C4-2B (cell line): ENCODE measurements around the gene ANKRD27.
A peak's percentile ranks its signal among the peaks of the same experiment; 100 is the strongest.

Experiments
- H3K27ac ChIP-seq: fragments of 450-650 bp; 2 replicates; pipeline ENCODE4 v1.5.1; 2017
- ZFX ChIP-seq: fragments of 450-650 bp; IDR thresholded peaks from 2 replicates; pipeline ENCODE4 v1.6.1; 2017
- TF ChIP-seq, protein P1 (sequence below): fragments of 450-650 bp; conservative IDR thresholded peaks from 2 replicates; pipeline ENCODE4 v1.5.1; 2017; ENCODE audit warnings: mild to moderate bottlenecking

Gene ANKRD27

DNA sequence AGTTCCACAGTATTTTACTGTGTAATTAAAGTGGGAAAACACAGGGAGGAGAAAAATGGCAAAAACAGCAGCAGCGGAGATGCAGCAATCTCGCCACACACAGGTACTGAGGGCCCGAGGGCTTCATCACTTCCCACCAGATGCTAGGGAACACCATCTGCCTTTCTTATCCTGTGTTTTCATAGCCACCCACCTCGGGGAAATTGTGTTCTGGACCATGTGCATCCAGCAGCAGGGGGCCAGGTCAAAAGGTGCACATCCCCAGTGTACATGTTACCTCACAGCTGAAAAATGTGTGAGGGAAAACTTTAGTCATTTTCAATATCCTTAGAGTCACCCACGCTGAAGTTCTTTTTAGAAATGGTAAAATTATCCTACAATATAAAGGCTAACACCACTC, 63.8 kb downstream of the ANKRD27 start:
- no peak overlapping the region for H3K27ac ChIP-seq
- TF ChIP-seq, protein P1, sequence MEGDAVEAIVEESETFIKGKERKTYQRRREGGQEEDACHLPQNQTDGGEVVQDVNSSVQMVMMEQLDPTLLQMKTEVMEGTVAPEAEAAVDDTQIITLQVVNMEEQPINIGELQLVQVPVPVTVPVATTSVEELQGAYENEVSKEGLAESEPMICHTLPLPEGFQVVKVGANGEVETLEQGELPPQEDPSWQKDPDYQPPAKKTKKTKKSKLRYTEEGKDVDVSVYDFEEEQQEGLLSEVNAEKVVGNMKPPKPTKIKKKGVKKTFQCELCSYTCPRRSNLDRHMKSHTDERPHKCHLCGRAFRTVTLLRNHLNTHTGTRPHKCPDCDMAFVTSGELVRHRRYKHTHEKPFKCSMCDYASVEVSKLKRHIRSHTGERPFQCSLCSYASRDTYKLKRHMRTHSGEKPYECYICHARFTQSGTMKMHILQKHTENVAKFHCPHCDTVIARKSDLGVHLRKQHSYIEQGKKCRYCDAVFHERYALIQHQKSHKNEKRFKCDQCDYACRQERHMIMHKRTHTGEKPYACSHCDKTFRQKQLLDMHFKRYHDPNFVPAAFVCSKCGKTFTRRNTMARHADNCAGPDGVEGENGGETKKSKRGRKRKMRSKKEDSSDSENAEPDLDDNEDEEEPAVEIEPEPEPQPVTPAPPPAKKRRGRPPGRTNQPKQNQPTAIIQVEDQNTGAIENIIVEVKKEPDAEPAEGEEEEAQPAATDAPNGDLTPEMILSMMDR, result no peak
- TF ChIP-seq ZFX, result no peak

DNA sequence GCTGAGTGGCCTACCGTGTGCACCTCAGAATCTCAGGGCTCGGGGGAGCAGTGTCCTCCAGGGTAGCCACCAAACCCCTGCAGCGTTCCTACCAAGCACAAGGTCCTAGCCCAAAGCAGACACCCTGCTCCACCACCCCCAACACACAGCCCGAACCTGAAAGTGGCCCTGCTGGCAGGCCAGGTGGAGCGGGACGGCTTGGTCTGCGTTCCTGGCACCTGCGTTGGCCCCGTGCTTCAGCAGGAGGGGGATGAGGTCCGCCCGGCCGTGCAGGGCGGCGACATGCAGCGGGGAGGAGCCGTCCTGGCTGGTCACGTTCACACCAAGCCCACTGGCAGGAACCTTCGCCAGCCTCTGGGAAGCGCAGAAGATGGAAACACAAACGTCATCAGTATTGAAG, 67.5 kb downstream of the ANKRD27 start:
- no peak for TF ChIP-seq ZFX
- TF ChIP-seq, protein P1, result no peak

DNA sequence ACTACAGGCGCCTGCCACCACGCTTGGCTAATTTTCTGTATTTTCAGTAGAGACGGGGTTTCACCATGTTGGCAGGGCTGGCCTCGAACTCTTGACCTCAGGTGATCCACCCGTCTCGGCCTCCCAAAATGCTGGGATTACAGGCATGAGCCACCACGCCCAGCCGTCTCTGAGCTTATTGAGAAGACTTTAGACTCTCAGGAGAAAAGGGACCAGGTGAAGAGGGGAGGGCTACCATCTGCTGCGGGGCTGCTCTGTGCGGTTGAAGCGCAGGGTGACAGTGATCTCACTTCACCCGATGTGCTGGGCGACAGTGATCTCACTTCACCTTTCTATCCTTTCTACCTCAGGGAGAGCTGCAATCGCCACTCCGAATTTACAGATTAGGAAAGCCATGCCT, 68.7 kb downstream of the ANKRD27 start:
- H3K27ac ChIP-seq, result no peak overlapping the region
- TF ChIP-seq ZFX, result no peak
- TF ChIP-seq, protein P1, result no peak

More for the DNA sequence above, 67.5 kb downstream of the ANKRD27 start:
- H3K27ac ChIP-seq, result no peak overlapping the region

DNA sequence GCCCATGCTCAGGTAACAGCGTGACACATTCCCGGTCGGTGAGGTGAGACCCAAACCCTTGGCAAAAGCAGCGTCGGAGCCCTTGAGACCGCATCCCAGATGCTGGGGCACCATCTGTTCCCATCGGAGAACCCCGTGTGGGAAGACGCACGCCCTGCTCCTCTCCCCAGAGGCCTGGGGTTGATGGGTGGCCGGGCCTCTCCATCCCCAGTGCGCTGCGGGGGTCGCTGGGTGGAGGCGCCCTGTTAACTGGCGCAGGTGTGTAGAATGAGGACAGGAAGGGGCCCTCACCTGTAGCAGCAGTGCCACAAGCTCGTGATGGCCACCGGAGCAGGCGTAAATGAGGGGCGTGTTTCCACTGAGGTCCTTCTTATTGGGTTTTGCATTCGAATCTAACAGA, 69.4 kb downstream of the ANKRD27 start:
- no peak overlapping the region for H3K27ac ChIP-seq

DNA sequence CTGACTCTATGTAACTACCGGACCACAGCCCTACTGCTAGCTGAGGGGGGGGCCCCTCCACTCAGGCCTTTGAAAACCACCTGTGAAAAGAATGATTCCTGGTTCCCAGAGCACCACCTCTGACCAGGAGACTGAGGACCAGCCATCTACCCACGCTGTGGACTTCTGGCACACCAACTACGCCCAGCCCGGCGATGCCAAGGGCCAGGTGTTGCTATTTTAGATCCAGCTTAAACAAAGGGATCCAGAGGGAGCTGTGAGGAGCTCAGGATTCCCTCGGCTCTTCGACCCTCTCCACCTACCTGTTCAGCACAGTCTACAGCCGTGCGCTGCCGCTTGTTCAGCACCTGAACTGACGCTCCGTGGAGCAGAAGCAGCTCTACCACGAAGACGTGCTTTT, 71.0 kb downstream of the ANKRD27 start:
- no peak overlapping the region for H3K27ac ChIP-seq

More for the DNA sequence above, 69.4 kb downstream of the ANKRD27 start:
- TF ChIP-seq ZFX, result no peak
- TF ChIP-seq, protein P1, result no peak

DNA sequence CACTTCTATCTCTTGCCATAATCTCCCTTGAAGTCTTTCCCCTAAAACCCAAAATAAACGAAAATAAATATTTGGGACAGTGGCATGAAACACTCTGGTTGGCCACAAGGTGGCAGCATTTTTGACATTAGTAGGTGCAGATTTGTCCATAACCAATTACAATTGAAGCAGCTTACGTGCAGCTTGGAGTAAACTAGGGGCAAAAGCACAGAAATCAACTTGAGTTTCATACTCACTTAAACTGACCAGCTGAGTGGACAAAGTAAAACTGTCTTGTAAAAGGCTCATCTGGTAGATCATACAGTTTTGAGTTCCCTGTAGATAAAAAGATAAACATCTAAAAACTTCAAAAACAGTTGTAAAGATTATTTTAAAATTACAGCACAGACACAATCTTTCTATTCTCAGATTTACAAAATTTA, 75.2 kb downstream of the ANKRD27 start:
- no peak overlapping the region for H3K27ac ChIP-seq
- no peak for TF ChIP-seq ZFX
- TF ChIP-seq, protein P1, result peak; percentile 92

More for the DNA sequence above, 71.0 kb downstream of the ANKRD27 start:
- TF ChIP-seq, protein P1, result no peak
- no peak for TF ChIP-seq ZFX

DNA sequence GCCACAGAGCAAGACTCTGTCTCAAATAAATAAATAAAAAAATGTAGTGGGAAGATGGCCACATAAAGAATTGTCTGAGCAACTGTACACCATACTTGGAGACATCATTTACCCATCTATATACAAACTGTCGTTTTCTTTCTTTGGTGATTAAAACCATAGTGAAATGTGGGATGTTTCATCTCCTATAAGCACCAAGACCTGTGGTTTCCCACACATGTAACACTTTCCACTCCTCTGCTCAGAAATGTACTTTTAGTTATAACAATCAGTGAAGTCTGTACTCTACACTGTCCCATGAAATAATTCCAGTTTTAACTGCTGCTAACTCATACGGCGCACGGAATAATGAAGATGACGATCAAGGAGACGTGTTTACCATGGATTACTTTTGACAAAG, 75.7 kb downstream of the ANKRD27 start:
- no peak overlapping the region for H3K27ac ChIP-seq

More for the DNA sequence above, 75.7 kb downstream of the ANKRD27 start:
- no peak for TF ChIP-seq ZFX
- TF ChIP-seq, protein P1, result no peak
